Measurements from ENCODE around the gene TAP1. TPM values are rescaled to one million over a fixed set of nuclear protein-coding genes. Genes with fewer than 3 reads are reported as not detected.
"Not testable (repeated sequence)": the region's sequence is repeated elsewhere in the genome, so short reads cannot be mapped to it uniquely, and the experiment has no call there.

Gene TAP1
- polyA plus RNA-seq, 1 experiment = 38.6 TPM

DNA sequence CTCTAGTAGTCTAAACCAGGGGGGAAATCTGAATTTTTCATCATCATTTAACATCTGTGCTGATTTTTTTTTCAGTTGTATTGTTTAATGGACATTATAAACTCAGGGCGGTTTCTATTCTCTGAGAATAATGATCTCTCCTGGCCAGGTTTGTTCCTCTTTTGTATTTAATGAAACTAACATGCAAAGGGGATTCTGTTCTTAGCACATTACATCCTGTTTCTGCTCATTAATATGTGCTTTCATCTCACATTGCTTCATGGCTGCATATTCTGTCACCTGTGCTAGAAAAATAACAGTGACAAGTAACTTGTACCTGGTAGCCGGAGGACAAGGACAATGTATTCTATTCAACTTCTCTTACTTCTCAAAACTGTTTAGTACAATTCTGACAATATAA lies 37.5 kb downstream of the TAP1 start:
- Histone ChIP-seq H3K9me3 (ENCODE audit: control insufficient read depth, insufficient read depth, low read length) (no peaks in the 10 kb centered on the region), H3K4me3 (ENCODE audit: low read depth, low read length) (no peak overlapping the region), H3K27ac (ENCODE audit: low read depth, low read length) (no peak overlapping the region), H3K27me3 (ENCODE audit: control insufficient read depth, insufficient read depth, low read length) (peaks cover 24% of the 10 kb centered on the region)
- DNase-seq (ENCODE audit: low read depth, low spot score) = no peak
- TF ChIP-seq, protein P1, sequence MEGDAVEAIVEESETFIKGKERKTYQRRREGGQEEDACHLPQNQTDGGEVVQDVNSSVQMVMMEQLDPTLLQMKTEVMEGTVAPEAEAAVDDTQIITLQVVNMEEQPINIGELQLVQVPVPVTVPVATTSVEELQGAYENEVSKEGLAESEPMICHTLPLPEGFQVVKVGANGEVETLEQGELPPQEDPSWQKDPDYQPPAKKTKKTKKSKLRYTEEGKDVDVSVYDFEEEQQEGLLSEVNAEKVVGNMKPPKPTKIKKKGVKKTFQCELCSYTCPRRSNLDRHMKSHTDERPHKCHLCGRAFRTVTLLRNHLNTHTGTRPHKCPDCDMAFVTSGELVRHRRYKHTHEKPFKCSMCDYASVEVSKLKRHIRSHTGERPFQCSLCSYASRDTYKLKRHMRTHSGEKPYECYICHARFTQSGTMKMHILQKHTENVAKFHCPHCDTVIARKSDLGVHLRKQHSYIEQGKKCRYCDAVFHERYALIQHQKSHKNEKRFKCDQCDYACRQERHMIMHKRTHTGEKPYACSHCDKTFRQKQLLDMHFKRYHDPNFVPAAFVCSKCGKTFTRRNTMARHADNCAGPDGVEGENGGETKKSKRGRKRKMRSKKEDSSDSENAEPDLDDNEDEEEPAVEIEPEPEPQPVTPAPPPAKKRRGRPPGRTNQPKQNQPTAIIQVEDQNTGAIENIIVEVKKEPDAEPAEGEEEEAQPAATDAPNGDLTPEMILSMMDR (IDR thresholded peaks at IDR 0.05; ENCODE audit: low read depth, low read length) = no peak
- POLR2A ChIA-PET = no interaction called here
- CTCF ChIA-PET = no interaction called here

DNA sequence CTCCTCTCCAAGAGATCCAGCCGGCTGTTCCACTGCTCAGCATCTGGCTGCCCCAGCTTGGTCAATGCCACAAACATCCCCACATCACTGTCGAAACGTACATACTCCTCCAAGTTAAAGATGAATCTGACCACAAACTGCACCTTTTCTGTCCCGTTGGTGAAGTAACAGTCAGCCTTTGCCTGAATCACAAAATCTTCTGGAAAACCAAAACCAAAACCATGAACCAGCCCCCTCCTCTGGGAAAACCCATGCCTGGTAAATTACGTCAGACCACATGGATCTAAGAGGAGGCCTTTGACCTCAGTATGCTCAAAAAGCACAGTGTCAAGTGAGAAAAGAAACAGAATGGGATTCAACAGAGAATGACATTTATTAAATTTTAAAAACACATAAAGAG lies 38.4 kb downstream of the TAP1 start:
- Histone ChIP-seq H3K9me3 (ENCODE audit: control insufficient read depth, insufficient read depth, low read length) (no peaks in the 10 kb centered on the region), H3K4me3 (ENCODE audit: low read depth, low read length) (no peak overlapping the region), H3K27ac (ENCODE audit: low read depth, low read length) (no peak overlapping the region), H3K27me3 (ENCODE audit: control insufficient read depth, insufficient read depth, low read length) (peaks cover 24% of the 10 kb centered on the region)
- TF ChIP-seq, protein P1 (IDR thresholded peaks at IDR 0.05; ENCODE audit: low read depth, low read length) = no peak
- POLR2A ChIA-PET = no interaction called here
- DNase-seq (ENCODE audit: low read depth, low spot score) = no peak
- CTCF ChIA-PET = interaction anchor here (1.4 to 3.3 kb wide), 2 partner anchors 23 to 53 kb away, joined by 3 to 14 read pairs; partner anchors contain the start of gene TAP2

DNA sequence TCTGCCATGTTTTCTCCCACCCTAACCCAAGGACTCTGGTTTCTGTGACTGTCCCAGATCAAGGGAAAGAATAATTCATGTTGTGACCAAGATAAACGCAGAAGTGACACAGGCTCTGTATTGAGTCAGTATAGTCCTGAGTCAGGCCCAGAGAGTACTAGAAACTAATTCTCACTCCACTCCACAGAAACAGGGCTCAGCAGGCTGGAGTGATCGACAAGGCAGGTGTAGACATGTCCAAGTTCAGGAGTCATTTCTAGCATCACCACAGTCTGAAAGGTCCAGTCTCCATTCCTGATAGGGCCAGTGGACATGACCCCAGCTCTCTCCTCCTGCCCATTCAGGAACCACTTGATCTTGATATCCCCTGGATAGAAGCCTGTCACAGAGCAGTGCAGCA lies 39.4 kb downstream of the TAP1 start:
- peaks cover 24% of the 10 kb centered on the region for H3K27me3 ChIP-seq (ENCODE audit: control insufficient read depth, insufficient read depth, low read length)
- POLR2A ChIA-PET = no interaction called here
- no peaks in the 10 kb centered on the region for H3K9me3 ChIP-seq (ENCODE audit: control insufficient read depth, insufficient read depth, low read length)
- H3K4me3 ChIP-seq (ENCODE audit: low read depth, low read length) = no peak overlapping the region
- TF ChIP-seq, protein P1 (IDR thresholded peaks at IDR 0.05; ENCODE audit: low read depth, low read length) = no peak
- DNase-seq (ENCODE audit: low read depth, low spot score) = no peak
- CTCF ChIA-PET = interaction anchor here (0.6 to 3.3 kb wide), 4 partner anchors 24 to 1219 kb away, joined by 3 to 14 read pairs (median 4); partner anchors contain the start of gene TAP2
- H3K27ac ChIP-seq (ENCODE audit: low read depth, low read length) = no peak overlapping the region

DNA sequence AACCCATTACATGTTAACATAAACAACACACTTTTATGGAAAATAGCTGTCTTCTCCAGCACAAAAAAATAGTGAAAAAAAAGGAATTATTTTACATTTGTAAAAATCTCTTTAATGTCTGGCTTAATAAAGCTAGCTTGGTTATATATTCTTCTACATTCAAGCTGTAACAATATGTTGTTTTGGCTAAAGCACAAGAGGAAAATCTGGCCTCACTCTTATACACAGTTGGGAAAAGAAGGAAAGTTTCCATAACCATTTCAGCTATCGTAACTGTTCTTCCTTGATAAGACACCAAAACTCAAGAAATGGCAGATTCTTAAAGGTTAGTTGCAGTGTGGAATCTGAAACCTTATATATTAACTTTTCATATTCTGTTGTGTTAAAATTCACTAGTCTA lies 44.3 kb downstream of the TAP1 start:
- Histone ChIP-seq H3K4me3 (ENCODE audit: low read depth, low read length) (no peak overlapping the region), H3K9me3 (ENCODE audit: control insufficient read depth, insufficient read depth, low read length) (no peaks in the 10 kb centered on the region), H3K27ac (ENCODE audit: low read depth, low read length) (no peak overlapping the region), H3K27me3 (ENCODE audit: control insufficient read depth, insufficient read depth, low read length) (peaks cover 7% of the 10 kb centered on the region)
- ChIA-PET CTCF (interaction anchor here (0.6 to 2.4 kb wide), 4 partner anchors 12 to 539 kb away, joined by 3 to 6 read pairs (median 4); no protein-coding TSS in a partner anchor), POLR2A (no interaction called here)
- no peak for DNase-seq (ENCODE audit: low read depth, low spot score)
- TF ChIP-seq, protein P1 (IDR thresholded peaks at IDR 0.05; ENCODE audit: low read depth, low read length) = no peak

DNA sequence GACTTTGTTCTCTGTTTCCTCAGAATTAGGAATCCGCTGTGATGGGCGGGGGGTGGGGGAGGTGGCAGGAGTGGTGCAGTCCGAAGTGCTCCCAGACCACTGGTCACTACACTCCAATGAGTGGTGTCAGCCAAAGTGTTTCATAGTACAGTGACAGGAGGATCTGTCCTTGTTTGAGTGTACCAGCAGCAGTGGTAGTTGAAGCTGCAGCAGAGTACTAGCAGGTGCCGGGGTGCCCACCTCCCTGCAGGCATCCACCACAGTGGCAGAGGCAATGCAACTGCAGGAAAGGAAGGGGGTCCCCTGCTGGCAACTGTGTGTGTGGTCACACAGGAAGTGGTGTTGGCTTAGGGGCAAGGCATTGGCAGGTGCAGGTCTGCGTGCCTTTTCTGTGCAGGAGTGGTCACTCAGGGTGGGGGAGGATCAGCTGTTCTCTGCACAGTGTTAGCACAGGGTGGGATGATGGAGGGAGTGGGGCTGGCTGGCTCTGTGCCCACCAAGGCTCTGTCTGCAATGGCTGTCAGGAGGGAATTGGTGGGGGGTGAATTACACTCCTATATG lies 46.4 kb downstream of the TAP1 start:
- H3K9me3 ChIP-seq (ENCODE audit: control insufficient read depth, insufficient read depth, low read length) = no peaks in the 10 kb centered on the region

DNA sequence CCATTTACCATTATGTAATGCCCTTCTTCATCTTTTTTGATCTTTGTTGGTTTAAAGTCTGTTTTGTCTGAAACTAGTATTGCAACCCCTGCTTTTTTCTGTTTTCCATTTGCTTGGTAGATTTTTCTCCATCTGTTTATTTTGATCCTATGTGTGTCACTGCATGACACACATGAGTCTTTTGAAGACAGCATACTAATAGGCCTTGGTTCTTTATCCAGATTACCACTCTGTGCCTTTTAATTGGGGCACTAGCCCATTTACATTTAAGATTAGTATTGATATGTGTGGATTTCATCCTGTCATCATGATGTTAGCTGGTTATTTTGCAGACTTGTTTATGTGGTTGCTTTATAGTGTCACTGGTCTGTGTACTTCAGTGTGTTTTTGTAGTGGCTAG lies 48.1 kb downstream of the TAP1 start:
- H3K9me3 ChIP-seq (ENCODE audit: control insufficient read depth, insufficient read depth, low read length); H3K27ac ChIP-seq (ENCODE audit: low read depth, low read length); H3K27me3 ChIP-seq (ENCODE audit: control insufficient read depth, insufficient read depth, low read length); POLR2A ChIA-PET; H3K4me3 ChIP-seq (ENCODE audit: low read depth, low read length); DNase-seq (ENCODE audit: low read depth, low spot score): not testable (repeated sequence)
- CTCF ChIA-PET = interaction anchor here (1.3 to 2.0 kb wide), 2 partner anchors 392 kb away, joined by 3 to 5 read pairs; no protein-coding TSS in a partner anchor

More for the DNA sequence above, 46.4 kb downstream of the TAP1 start:
- ChIA-PET POLR2A (no interaction called here), CTCF (interaction anchor here (0.7 to 1.3 kb wide), 2 partner anchors 10 to 61 kb away, joined by 3 to 4 read pairs; no protein-coding TSS in a partner anchor)
- TF ChIP-seq, protein P1 (IDR thresholded peaks at IDR 0.05; ENCODE audit: low read depth, low read length) = no peak
- Histone ChIP-seq H3K27me3 (ENCODE audit: control insufficient read depth, insufficient read depth, low read length) (peaks cover 2% of the 10 kb centered on the region), H3K27ac (ENCODE audit: low read depth, low read length) (no peak overlapping the region), H3K4me3 (ENCODE audit: low read depth, low read length) (no peak overlapping the region)
- DNase-seq (ENCODE audit: low read depth, low spot score) = no peak

Measured in AG04450 (cell line).